PC-9 (cell line): ENCODE results near the gene ZNRD2. TPM values are rescaled to one million over a fixed set of nuclear protein-coding genes. Genes with fewer than 3 reads are reported as not detected.

ENCODE experiments used
- BruUV-seq: library from RNA; stranded (reverse); fragments of 400-500 nt; replicated peaks from 2 replicates; lab custom pipeline; 2021; lab: Mats Ljungman, UMichigan
- CTCF ChIA-PET: fragments of 300-600 bp; sonication (Branson Sonifier 250); formaldehyde crosslinking; loops from one replicate; lab custom pipeline; 2022; ENCODE audit warnings: antibody characterized with exemption; lab: Charles Lee
- POLR2A ChIA-PET: fragments of 300-600 bp; sonication (Branson Sonifier 250); formaldehyde crosslinking; loops from one replicate; lab custom pipeline; 2022; ENCODE audit warnings: antibody characterized with exemption; ENCODE audit not compliant: unreplicated experiment; lab: Charles Lee
- DNase-seq, 2 experiments: peaks; one replicate each; pipeline versions ENCODE4 v3.0.0 to v3.0.0-alpha.2; 2015 to 2022; ENCODE audit warnings: mixed read lengths in 1 of 2
- H2AFZ ChIP-seq: fragments of 200-600 bp; sonication (generic); 2 replicates; pipeline ENCODE4 v1.8.1; 2017; ENCODE audit warnings: antibody characterized with exemption
- H3F3A ChIP-seq: fragments of 200-600 bp; sonication (generic); 2 replicates; pipeline ENCODE4 v1.8.1; 2017; ENCODE audit warnings: antibody characterized with exemption, mild to moderate bottlenecking, low read depth; ENCODE audit not compliant: insufficient read depth
- H3K27ac ChIP-seq: fragments of 200-600 bp; sonication (generic); 2 replicates; pipeline ENCODE4 v1.6.1; 2016; ENCODE audit warnings: mixed run types
- H3K27me3 ChIP-seq: fragments of 200-600 bp; sonication (generic); 2 replicates; pipeline ENCODE4 v1.6.1; 2016; ENCODE audit warnings: low read depth, mixed run types; ENCODE audit not compliant: insufficient read depth
- H3K36me3 ChIP-seq: fragments of 200-600 bp; sonication (generic); 2 replicates; pipeline ENCODE4 v1.6.1; 2016; ENCODE audit warnings: low read depth, mixed run types
- H3K4me1 ChIP-seq: fragments of 200-600 bp; sonication (generic); replicated peaks from 2 replicates; pipeline ENCODE4 v1.6.1; 2016; ENCODE audit warnings: mixed run types; ENCODE audit not compliant: insufficient read depth
- H3K4me2 ChIP-seq: fragments of 200-600 bp; sonication (generic); 2 replicates; pipeline ENCODE4 v1.6.1; 2017; ENCODE audit warnings: mixed run types
- H3K4me3 ChIP-seq: fragments of 200-600 bp; sonication (generic); 2 replicates; pipeline ENCODE4 v1.6.1; 2016; ENCODE audit warnings: mixed run types
- H3K79me2 ChIP-seq: fragments of 200-600 bp; sonication (generic); 2 replicates; pipeline ENCODE4 v1.6.1; 2017; ENCODE audit warnings: low read depth, mixed run types
- H3K9me2 ChIP-seq: fragments of 200-600 bp; sonication (generic); 2 replicates; pipeline ENCODE4 v1.8.1; 2017; ENCODE audit warnings: mild to moderate bottlenecking; ENCODE audit not compliant: insufficient read depth
- H3K9me3 ChIP-seq: fragments of 200-600 bp; sonication (generic); 2 replicates; pipeline ENCODE4 v1.8.1; 2016; ENCODE audit warnings: low read depth; ENCODE audit not compliant: insufficient read depth
- H4K20me1 ChIP-seq: fragments of 200-600 bp; sonication (generic); 2 replicates; pipeline ENCODE4 v1.8.1; 2017; ENCODE audit not compliant: insufficient read depth
- CTCF ChIP-seq: fragments of 200-600 bp; sonication (generic); conservative IDR thresholded peaks from 2 replicates; pipeline ENCODE4 v1.6.1; 2017; ENCODE audit warnings: mixed run types, antibody characterized with exemption, mild to moderate bottlenecking, moderate library complexity
- EZH2 ChIP-seq: fragments of 200-600 bp; sonication (generic); IDR thresholded peaks from 2 replicates; pipeline ENCODE4 v1.8.0; 2017; ENCODE audit warnings: antibody characterized with exemption, low read depth
- intact Hi-C: fragments of 100-400 bp; cut with micrococcal nuclease; formaldehyde crosslinking; loops from one replicate; pipeline ENCODE4 v1.10.0; 2022; ENCODE audit not compliant: unreplicated experiment
- total RNA-seq: library from RNA; stranded (reverse); gene quantifications from 2 replicates; pipeline ENCODE4 v1.2.3, GENCODE V29; 2021

The ZNRD2 gene
- total RNA-seq, 1 experiment from 2014 or later = 51.4 TPM

GRCh38 chr11:65549096-65549495 is 21.2 kb upstream of the ZNRD2 start:
- H3K4me3 ChIP-seq = no peak overlapping the region
- peaks cover 18% of the 10 kb centered on the region for H4K20me1 ChIP-seq
- intact Hi-C loops = no loop called here
- no peak overlapping the region for H3K4me2 ChIP-seq
- no peak for DNase-seq
- ChIA-PET CTCF (interaction anchor here (0.5 to 0.6 kb wide), 3 partner anchors 138 to 507 kb away, joined by 6 to 9 read pairs (median 8); no protein-coding TSS in a partner anchor), POLR2A (no interaction called here)
- H3K36me3 ChIP-seq = peaks cover 56% of the 10 kb centered on the region
- H3F3A ChIP-seq = peaks cover 71% of the 10 kb centered on the region
- no peaks in the 10 kb centered on the region for H3K9me2 ChIP-seq
- peaks cover 18% of the 10 kb centered on the region for H3K4me1 ChIP-seq
- H3K9me3 ChIP-seq = no peaks in the 10 kb centered on the region
- H2AFZ ChIP-seq = no peak overlapping the region
- no peak overlapping the region for H3K27ac ChIP-seq
- peaks cover 19% of the 10 kb centered on the region for H3K79me2 ChIP-seq
- TF ChIP-seq CTCF (no peak), EZH2 (no peak)
- no TSS peak for BruUV-seq
- no peaks in the 10 kb centered on the region for H3K27me3 ChIP-seq

- peaks cover 17% of the 10 kb centered on the region for H4K20me1 ChIP-seq
- H3K9me3 ChIP-seq = no peaks in the 10 kb centered on the region
- H3K4me2 ChIP-seq = no peak overlapping the region
- H3K27ac ChIP-seq = no peak overlapping the region
- H3K27me3 ChIP-seq = no peaks in the 10 kb centered on the region
- peaks cover 47% of the 10 kb centered on the region for H3K36me3 ChIP-seq
- TSS peak; percentile 5 for BruUV-seq
- H2AFZ ChIP-seq = no peak overlapping the region
- TF ChIP-seq EZH2 (no peak), CTCF (peak; percentile 70)
- peak; percentile 63 to 75 for DNase-seq
- H3K4me1 ChIP-seq = peaks cover 41% of the 10 kb centered on the region
- CTCF ChIA-PET = interaction anchor here (0.5 to 1.2 kb wide), 2 partner anchors 10 to 24 kb away, joined by 3 read pairs; no protein-coding TSS in a partner anchor
- H3K79me2 ChIP-seq = peaks cover 42% of the 10 kb centered on the region
- intact Hi-C loops = no loop called here
- H3K4me3 ChIP-seq = no peak overlapping the region
- H3K9me2 ChIP-seq = no peaks in the 10 kb centered on the region
- peaks cover 70% of the 10 kb centered on the region for H3F3A ChIP-seq
- POLR2A ChIA-PET = interaction anchor here (0.5 kb wide), 1 partner anchor 290 kb away, joined by 3 read pairs; the partner anchor contains the start of gene POLA2
These were observed 18.5 kb upstream of the ZNRD2 start for GRCh38 chr11:65551572-65552387.

GRCh38 chr11:65552388-65552951 is 17.8 kb upstream of the ZNRD2 start:
- intact Hi-C loops = no loop called here
- Histone ChIP-seq H3K9me3 (no peaks in the 10 kb centered on the region), H3K79me2 (peaks cover 48% of the 10 kb centered on the region), H3K4me3 (no peak overlapping the region), H3K4me1 (peaks cover 42% of the 10 kb centered on the region), H3K36me3 (peaks cover 40% of the 10 kb centered on the region), H2AFZ (no peak overlapping the region), H4K20me1 (peaks cover 16% of the 10 kb centered on the region), H3F3A (peaks cover 69% of the 10 kb centered on the region), H3K9me2 (no peaks in the 10 kb centered on the region), H3K4me2 (no peak overlapping the region), H3K27ac (no peak overlapping the region), H3K27me3 (no peaks in the 10 kb centered on the region)
- DNase-seq = no peak
- BruUV-seq = no TSS peak
- POLR2A ChIA-PET = interaction anchor here (0.6 to 1.4 kb wide), 2 partner anchors 19 to 20 kb away, joined by 3 to 4 read pairs; partner anchors contain the start of gene FAM89B
- CTCF ChIA-PET = interaction anchor here (0.5 kb wide), 1 partner anchor 25 kb away, joined by 3 read pairs; no protein-coding TSS in a partner anchor
- TF ChIP-seq EZH2 (no peak), CTCF (peak; percentile 28; the same call in 1 of the 2 replicates)
